K562 (cell line): ENCODE data around the gene FN3KRP. TPM values are rescaled to one million over a fixed set of nuclear protein-coding genes. Genes with fewer than 3 reads are reported as not detected.

Experiments used
- ARHGAP35 ChIP-seq: fragments of 450-650 bp; IDR thresholded peaks from 2 replicates; pipeline ENCODE4 v1.6.1; 2018; ENCODE audit not compliant: partially characterized antibody
- CBFA2T3 ChIP-seq: fragments of 450-650 bp; IDR thresholded peaks from 2 replicates; pipeline ENCODE4 v1.6.1; 2017
- COPS2 ChIP-seq: fragments of 450-650 bp; conservative IDR thresholded peaks from 2 replicates; pipeline ENCODE4 v1.6.1; 2016; ENCODE audit warnings: mild to moderate bottlenecking, moderate library complexity
- EHMT2 ChIP-seq: fragments of 450-650 bp; IDR thresholded peaks from 2 replicates; pipeline ENCODE4 v1.6.1; 2018; ENCODE audit warnings: antibody characterized with exemption
- JUN ChIP-seq, 2 experiments: sonication (generic) in 1 of 2; formaldehyde crosslinking in 1 of 2; IDR thresholded peaks; 2 replicates each; pipeline versions ENCODE4 v1.6.1 to v1.8.0; 2012 to 2022; ENCODE audit warnings: borderline replicate concordance in 2 of 2, mild to moderate bottlenecking in 2 of 2, improper control_type of control experiment in 1 of 2, low read depth in 1 of 2, low read length in 1 of 2, missing genetic modification reagents in 1 of 2
- MCM5 ChIP-seq: fragments of 450-650 bp; IDR thresholded peaks from 2 replicates; pipeline ENCODE4 v1.6.1; 2016; ENCODE audit warnings: low read depth
- NONO ChIP-seq, 2 experiments: fragments of 200-400 bp in 1 of 2; fragments of 450-650 bp in 1 of 2; formaldehyde crosslinking in 1 of 2; IDR thresholded peaks; 2 replicates each; pipeline ENCODE4 v1.6.1; 2017; ENCODE audit warnings: low read depth in 2 of 2, mild to moderate bottlenecking in 2 of 2, moderate library complexity in 2 of 2, low read length in 1 of 2
- SAP30 ChIP-seq: fragments of 200-600 bp; sonication (generic); IDR thresholded peaks from 2 replicates; pipeline ENCODE4 v1.6.1; 2012; ENCODE audit warnings: borderline replicate concordance, low read depth, mild to moderate bottlenecking, moderate library complexity, low read length, control low read depth, inconsistent platforms; ENCODE audit not compliant: insufficient read depth, poor library complexity, severe bottlenecking
- SRSF3 ChIP-seq: fragments of 200-400 bp; formaldehyde crosslinking; IDR thresholded peaks from 2 replicates; pipeline ENCODE4 v1.6.1; 2016; ENCODE audit warnings: mild to moderate bottlenecking, low read length, moderate library complexity; ENCODE audit not compliant: insufficient read depth
- STAG1 ChIP-seq: sonication (generic); formaldehyde crosslinking; IDR thresholded peaks from 2 replicates; pipeline ENCODE4 v1.5.0; 2020; ENCODE audit warnings: missing genetic modification reagents, borderline replicate concordance
- TEAD4 ChIP-seq, 2 experiments: sonication (generic) in 1 of 2; formaldehyde crosslinking in 1 of 2; IDR thresholded peaks; 2 replicates each; pipeline versions ENCODE4 v1.6.1 to v1.8.0; 2012 to 2022; ENCODE audit warnings: borderline replicate concordance in 1 of 2, inconsistent platforms in 1 of 2, low read length in 1 of 2, mild to moderate bottlenecking in 1 of 2, missing genetic modification reagents in 1 of 2
- ZC3H4 ChIP-seq: sonication (generic); formaldehyde crosslinking; IDR thresholded peaks from 2 replicates; pipeline ENCODE4 v1.9.0; 2021; ENCODE audit warnings: missing genetic modification reagents, borderline replicate concordance
- ZNF324 ChIP-seq: fragments of 250-450 bp; sonication (Bioruptor Pico); IDR thresholded peaks from 2 replicates; pipeline ENCODE4 v1.4.0; 2020; ENCODE audit warnings: mild to moderate bottlenecking
- polyA plus RNA-seq, 8 experiments: library from polyadenylated mRNA; depleted of rRNA in 4 of 8; stranded (reverse) in 5 of 8; unstranded in 3 of 8; fragments of >200 nt; fragmentation: Nextera tagmentation in 2 of 8; fragmentation: Illumina TruSeq in 1 of 8; extraction: Ambion mirVana in 2 of 8; extraction: Trizol in 1 of 8; gene quantifications; 2 replicates each; pipeline versions ENCODE4 v1.2.1 to v1.2.3, GENCODE V29; 2011 to 2014; ENCODE audit warnings: inconsistent platforms in 1 of 8, missing spikeins in 1 of 8
- total RNA-seq, 7 experiments: library from RNA; depleted of rRNA in 6 of 7; stranded (reverse); fragments of >200 nt in 6 of 7; fragmentation: Illumina TruSeq in 2 of 7; extraction: Trizol in 2 of 7; gene quantifications; 2 replicates each; pipeline versions ENCODE4 v1.2.1 to v1.2.3, GENCODE V29; 2011 to 2021; ENCODE audit warnings: low replicate concordance in 1 of 7
- TF ChIP-seq, protein P1 (sequence below): fragments of 200-800 bp; sonication (Bioruptor generic); IDR thresholded peaks from 2 replicates; pipeline ENCODE4 v1.6.1; 2016; ENCODE audit warnings: missing genetic modification characterization, missing compliant biosample characterization
- TF ChIP-seq, protein P2 (sequence below): fragments of 450-650 bp; formaldehyde crosslinking; IDR thresholded peaks from 2 replicates; pipeline ENCODE4 v1.4.0; 2020; ENCODE audit warnings: mild to moderate bottlenecking, moderate library complexity
- TF ChIP-seq, protein P3 (sequence below): fragments of 250-450 bp; sonication (Bioruptor Pico); IDR thresholded peaks from 2 replicates; pipeline ENCODE4 v1.5.1; 2021; ENCODE audit warnings: mild to moderate bottlenecking

Gene FN3KRP
- total and polyA plus RNA-seq, 9 of the 15 experiments (the other 6 are each of a cell fraction or from before 2014, with no cell fraction given) = 2.0 to 32.1 (median 24.9) TPM

DNA sequence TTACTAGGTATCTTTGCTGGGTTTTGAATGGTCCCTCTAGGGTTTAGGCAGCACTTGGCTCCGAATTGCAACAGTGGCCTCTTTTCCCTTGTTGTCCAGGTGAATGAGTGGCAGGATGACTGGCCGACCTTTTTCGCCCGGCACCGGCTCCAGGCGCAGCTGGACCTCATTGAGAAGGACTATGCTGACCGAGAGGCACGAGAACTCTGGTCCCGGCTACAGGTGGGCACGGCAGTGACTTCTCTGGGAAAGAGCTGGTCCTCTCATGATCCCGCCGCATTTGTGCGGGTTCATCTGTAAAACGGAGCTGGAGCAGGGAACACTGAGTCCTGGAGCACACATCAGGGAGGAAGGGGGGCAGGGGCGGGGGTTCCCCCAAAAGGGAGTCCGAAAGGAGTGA lies 32.2 kb downstream of the FN3KRP start (continued):
- TF ChIP-seq, protein P1, sequence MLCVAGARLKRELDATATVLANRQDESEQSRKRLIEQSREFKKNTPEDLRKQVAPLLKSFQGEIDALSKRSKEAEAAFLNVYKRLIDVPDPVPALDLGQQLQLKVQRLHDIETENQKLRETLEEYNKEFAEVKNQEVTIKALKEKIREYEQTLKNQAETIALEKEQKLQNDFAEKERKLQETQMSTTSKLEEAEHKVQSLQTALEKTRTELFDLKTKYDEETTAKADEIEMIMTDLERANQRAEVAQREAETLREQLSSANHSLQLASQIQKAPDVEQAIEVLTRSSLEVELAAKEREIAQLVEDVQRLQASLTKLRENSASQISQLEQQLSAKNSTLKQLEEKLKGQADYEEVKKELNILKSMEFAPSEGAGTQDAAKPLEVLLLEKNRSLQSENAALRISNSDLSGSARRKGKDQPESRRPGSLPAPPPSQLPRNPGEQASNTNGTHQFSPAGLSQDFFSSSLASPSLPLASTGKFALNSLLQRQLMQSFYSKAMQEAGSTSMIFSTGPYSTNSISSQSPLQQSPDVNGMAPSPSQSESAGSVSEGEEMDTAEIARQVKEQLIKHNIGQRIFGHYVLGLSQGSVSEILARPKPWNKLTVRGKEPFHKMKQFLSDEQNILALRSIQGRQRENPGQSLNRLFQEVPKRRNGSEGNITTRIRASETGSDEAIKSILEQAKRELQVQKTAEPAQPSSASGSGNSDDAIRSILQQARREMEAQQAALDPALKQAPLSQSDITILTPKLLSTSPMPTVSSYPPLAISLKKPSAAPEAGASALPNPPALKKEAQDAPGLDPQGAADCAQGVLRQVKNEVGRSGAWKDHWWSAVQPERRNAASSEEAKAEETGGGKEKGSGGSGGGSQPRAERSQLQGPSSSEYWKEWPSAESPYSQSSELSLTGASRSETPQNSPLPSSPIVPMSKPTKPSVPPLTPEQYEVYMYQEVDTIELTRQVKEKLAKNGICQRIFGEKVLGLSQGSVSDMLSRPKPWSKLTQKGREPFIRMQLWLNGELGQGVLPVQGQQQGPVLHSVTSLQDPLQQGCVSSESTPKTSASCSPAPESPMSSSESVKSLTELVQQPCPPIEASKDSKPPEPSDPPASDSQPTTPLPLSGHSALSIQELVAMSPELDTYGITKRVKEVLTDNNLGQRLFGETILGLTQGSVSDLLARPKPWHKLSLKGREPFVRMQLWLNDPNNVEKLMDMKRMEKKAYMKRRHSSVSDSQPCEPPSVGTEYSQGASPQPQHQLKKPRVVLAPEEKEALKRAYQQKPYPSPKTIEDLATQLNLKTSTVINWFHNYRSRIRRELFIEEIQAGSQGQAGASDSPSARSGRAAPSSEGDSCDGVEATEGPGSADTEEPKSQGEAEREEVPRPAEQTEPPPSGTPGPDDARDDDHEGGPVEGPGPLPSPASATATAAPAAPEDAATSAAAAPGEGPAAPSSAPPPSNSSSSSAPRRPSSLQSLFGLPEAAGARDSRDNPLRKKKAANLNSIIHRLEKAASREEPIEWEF (CRISPR knock-in tag) = no peak
- no peak for TF ChIP-seq STAG1
- TF ChIP-seq, protein P2, sequence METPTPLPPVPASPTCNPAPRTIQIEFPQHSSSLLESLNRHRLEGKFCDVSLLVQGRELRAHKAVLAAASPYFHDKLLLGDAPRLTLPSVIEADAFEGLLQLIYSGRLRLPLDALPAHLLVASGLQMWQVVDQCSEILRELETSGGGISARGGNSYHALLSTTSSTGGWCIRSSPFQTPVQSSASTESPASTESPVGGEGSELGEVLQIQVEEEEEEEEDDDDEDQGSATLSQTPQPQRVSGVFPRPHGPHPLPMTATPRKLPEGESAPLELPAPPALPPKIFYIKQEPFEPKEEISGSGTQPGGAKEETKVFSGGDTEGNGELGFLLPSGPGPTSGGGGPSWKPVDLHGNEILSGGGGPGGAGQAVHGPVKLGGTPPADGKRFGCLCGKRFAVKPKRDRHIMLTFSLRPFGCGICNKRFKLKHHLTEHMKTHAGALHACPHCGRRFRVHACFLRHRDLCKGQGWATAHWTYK (CRISPR knock-in tag) = no peak
- TF ChIP-seq NONO (IDR thresholded peaks at IDR 0.05; ENCODE audit: low read depth in 2 of 2, low read length in 1 of 2) = no peak
- no peak for TF ChIP-seq SRSF3
- TF ChIP-seq EHMT2 = no peak
- no peak for TF ChIP-seq CBFA2T3
- no peak for TF ChIP-seq TEAD4 (IDR thresholded peaks at IDR 0.05; ENCODE audit: low read length)
- no peak for TF ChIP-seq TEAD4 (CRISPR knock-in tag; IDR thresholded peaks at IDR 0.05; ENCODE audit: borderline replicate concordance)
- no peak for TF ChIP-seq ZC3H4 (CRISPR knock-in tag)
- TF ChIP-seq COPS2 = no peak
- TF ChIP-seq MCM5 = no peak
- no peak for TF ChIP-seq SAP30
- TF ChIP-seq ZNF324 (CRISPR knock-in tag) = no peak
- TF ChIP-seq JUN (IDR thresholded peaks at IDR 0.05; ENCODE audit: borderline replicate concordance, low read depth, low read length) = no peak
- TF ChIP-seq JUN (CRISPR knock-in tag; IDR thresholded peaks at IDR 0.05; ENCODE audit: borderline replicate concordance) = no peak
- no peak for TF ChIP-seq ARHGAP35
- TF ChIP-seq, protein P3, sequence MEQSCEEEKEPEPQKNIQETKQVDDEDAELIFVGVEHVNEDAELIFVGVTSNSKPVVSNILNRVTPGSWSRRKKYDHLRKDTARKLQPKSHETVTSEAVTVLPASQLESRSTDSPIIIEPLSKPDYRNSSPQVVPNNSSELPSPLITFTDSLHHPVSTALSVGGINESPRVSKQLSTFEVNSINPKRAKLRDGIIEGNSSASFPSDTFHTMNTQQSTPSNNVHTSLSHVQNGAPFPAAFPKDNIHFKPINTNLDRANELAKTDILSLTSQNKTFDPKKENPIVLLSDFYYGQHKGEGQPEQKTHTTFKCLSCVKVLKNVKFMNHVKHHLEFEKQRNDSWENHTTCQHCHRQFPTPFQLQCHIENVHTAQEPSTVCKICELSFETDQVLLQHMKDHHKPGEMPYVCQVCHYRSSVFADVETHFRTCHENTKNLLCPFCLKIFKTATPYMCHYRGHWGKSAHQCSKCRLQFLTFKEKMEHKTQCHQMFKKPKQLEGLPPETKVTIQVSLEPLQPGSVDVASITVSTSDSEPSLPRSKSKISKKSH (CRISPR knock-in tag) = no peak
